Measurements from ENCODE around the gene DBF4. TPM values are rescaled to one million over a fixed set of nuclear protein-coding genes. Genes with fewer than 3 reads are reported as not detected.

The DBF4 gene
- total and polyA plus RNA-seq, 2 of the 13 experiments (the other 11 are each of a cell fraction or from before 2014, with no cell fraction given) = 5.0 to 64.4 TPM

DNA sequence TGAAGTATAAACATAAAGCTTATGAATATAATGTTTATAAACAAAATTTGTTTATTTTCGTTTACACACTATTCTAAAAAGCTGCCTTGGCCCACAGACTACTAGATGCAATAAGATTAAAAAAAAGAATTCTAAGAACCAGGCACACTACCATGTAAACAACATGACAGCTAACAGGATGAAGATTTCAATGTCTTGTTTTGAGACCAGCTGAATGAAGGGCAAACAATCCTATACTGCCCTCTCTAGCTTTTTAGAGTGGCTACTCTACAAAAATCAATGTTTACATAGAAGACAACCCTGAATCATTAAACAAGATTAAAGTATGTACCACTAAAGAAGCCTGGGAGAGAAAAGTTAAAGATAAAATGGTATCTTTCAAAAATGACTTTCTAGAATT, 38.7 kb upstream of the DBF4 start (continued):
- no peak for TF ChIP-seq SKI (IDR thresholded peaks at IDR 0.05; ENCODE audit: partially characterized antibody)
- no peak for TF ChIP-seq ZSCAN30 (CRISPR knock-in tag; IDR thresholded peaks at IDR 0.05)
- TF ChIP-seq ZNF549 (CRISPR knock-in tag; IDR thresholded peaks at IDR 0.05) = no peak
- no peak for TF ChIP-seq MYC (CRISPR knock-in tag; IDR thresholded peaks at IDR 0.05; ENCODE audit: borderline replicate concordance)
- TF ChIP-seq, protein P1, sequence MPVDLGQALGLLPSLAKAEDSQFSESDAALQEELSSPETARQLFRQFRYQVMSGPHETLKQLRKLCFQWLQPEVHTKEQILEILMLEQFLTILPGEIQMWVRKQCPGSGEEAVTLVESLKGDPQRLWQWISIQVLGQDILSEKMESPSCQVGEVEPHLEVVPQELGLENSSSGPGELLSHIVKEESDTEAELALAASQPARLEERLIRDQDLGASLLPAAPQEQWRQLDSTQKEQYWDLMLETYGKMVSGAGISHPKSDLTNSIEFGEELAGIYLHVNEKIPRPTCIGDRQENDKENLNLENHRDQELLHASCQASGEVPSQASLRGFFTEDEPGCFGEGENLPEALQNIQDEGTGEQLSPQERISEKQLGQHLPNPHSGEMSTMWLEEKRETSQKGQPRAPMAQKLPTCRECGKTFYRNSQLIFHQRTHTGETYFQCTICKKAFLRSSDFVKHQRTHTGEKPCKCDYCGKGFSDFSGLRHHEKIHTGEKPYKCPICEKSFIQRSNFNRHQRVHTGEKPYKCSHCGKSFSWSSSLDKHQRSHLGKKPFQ (CRISPR knock-in tag; IDR thresholded peaks at IDR 0.05; ENCODE audit: insufficient replicate concordance) = no peak
- TF ChIP-seq, protein P2, sequence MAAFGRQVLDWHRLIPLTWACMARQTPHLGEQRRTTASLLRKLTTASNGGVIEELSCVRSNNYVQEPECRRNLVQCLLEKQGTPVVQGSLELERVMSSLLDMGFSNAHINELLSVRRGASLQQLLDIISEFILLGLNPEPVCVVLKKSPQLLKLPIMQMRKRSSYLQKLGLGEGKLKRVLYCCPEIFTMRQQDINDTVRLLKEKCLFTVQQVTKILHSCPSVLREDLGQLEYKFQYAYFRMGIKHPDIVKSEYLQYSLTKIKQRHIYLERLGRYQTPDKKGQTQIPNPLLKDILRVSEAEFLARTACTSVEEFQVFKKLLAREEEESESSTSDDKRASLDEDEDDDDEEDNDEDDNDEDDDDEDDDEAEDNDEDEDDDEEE (CRISPR knock-in tag; IDR thresholded peaks at IDR 0.05) = no peak
- TF ChIP-seq ZNF841 (CRISPR knock-in tag; IDR thresholded peaks at IDR 0.05; ENCODE audit: borderline replicate concordance) = no peak
- TF ChIP-seq POLR2A (IDR thresholded peaks at IDR 0.05; ENCODE audit: insufficient read depth in 1 of 2, low read depth in 2 of 2, low read length in 2 of 2) = no peak

GRCh38 chr7:87850836-87851593, 25.3 kb upstream of the DBF4 start:
- intact Hi-C loops (cut with micrococcal nuclease; ENCODE audit: unreplicated experiment) (no loop called here), in situ Hi-C loops (cut with HindIII; ENCODE audit: extremely low pct_ligation_motif_present, low pct_unique_long_range_greater_than_20kb) (no loop called here)
- ChIA-PET CTCF (ENCODE audit: low intra/inter-chr PET ratio, low total read pairs) (no interaction called here), POLR2A (no interaction called here)
- Histone ChIP-seq H3K79me2 (ENCODE audit: insufficient read depth, low read length) (no peaks in the 10 kb centered on the region), H2AFZ (ENCODE audit: low read length) (no peak overlapping the region), H3K27me3 (ENCODE audit: control insufficient read depth in 1 of 2, insufficient read depth in 2 of 2, low read length in 2 of 2) (no peaks in the 10 kb centered on the region), H3K36me3 (replicated peaks in 1 of 2; ENCODE audit: control insufficient read depth in 1 of 2, insufficient read depth in 2 of 2, low read length in 2 of 2) (peaks cover 2 to 26% of the 10 kb centered on the region in 2 experiments; a peak in 2 of 5 replicates), H3K4me1 (ENCODE audit: insufficient read depth, low read length) (no peaks in the 10 kb centered on the region), H3K4me2 (ENCODE audit: low read depth, low read length) (no peak overlapping the region), H3K27ac (ENCODE audit: extremely low read length, insufficient read depth, low read length) (no peak overlapping the region), H3K9me3 (ENCODE audit: low read length) (no peaks in the 10 kb centered on the region), H3K9ac (ENCODE audit: insufficient read depth, low read depth, low read length) (no peak overlapping the region), H3K4me3 (replicated peaks in 1 of 3; ENCODE audit: insufficient read depth in 1 of 3, low read depth in 2 of 3, low read length in 3 of 3) (no peak overlapping the region), H4K20me1 (ENCODE audit: insufficient read depth, low read length) (no peaks in the 10 kb centered on the region)
- FAIRE-seq (no peak), ATAC-seq (no peak), DNase-seq (ENCODE audit: low spot score) (no peak)
- WGBS (ENCODE audit: low lambda C conversion rate) = 94% methylated on average over 1 of the region's 1 CpG
- no TSS peak for BruUV-seq (replicated peaks)
- TF ChIP-seq ATF2 (CRISPR knock-in tag; IDR thresholded peaks at IDR 0.05) = no peak
- no peak for TF ChIP-seq U2AF1 (optimal IDR thresholded peaks at IDR 0.05; ENCODE audit: low read depth, low read length)
- TF ChIP-seq, protein P3, sequence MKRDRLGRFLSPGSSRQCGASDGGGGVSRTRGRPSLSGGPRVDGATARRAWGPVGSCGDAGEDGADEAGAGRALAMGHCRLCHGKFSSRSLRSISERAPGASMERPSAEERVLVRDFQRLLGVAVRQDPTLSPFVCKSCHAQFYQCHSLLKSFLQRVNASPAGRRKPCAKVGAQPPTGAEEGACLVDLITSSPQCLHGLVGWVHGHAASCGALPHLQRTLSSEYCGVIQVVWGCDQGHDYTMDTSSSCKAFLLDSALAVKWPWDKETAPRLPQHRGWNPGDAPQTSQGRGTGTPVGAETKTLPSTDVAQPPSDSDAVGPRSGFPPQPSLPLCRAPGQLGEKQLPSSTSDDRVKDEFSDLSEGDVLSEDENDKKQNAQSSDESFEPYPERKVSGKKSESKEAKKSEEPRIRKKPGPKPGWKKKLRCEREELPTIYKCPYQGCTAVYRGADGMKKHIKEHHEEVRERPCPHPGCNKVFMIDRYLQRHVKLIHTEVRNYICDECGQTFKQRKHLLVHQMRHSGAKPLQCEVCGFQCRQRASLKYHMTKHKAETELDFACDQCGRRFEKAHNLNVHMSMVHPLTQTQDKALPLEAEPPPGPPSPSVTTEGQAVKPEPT (CRISPR knock-in tag; IDR thresholded peaks at IDR 0.05; ENCODE audit: low read depth) = no peak
- no peak for TF ChIP-seq HNRNPK (IDR thresholded peaks at IDR 0.05; ENCODE audit: low read depth, low read length, poor library complexity, severe bottlenecking)
- no peak for TF ChIP-seq MAFG (CRISPR knock-in tag; IDR thresholded peaks at IDR 0.05)
- no peak for TF ChIP-seq ARHGAP35 (CRISPR knock-in tag; IDR thresholded peaks at IDR 0.05; ENCODE audit: borderline replicate concordance)
- TF ChIP-seq PAX8 (CRISPR knock-in tag; IDR thresholded peaks at IDR 0.05; ENCODE audit: borderline replicate concordance) = no peak
- no peak for TF ChIP-seq TEAD2 (CRISPR knock-in tag; IDR thresholded peaks at IDR 0.05)
- TF ChIP-seq CC2D1A (CRISPR knock-in tag; IDR thresholded peaks at IDR 0.05) = no peak
- TF ChIP-seq ZNF343 (CRISPR knock-in tag; IDR thresholded peaks at IDR 0.05) = no peak
